Measurements from ENCODE around the gene SRRM5. TPM values are rescaled to one million over a fixed set of nuclear protein-coding genes. Genes with fewer than 3 reads are reported as not detected.
"Not testable (repeated sequence)": the region's sequence is repeated elsewhere in the genome, so short reads cannot be mapped to it uniquely, and the experiment has no call there.

The SRRM5 gene
- total RNA-seq, 1 experiment from 2014 or later: not detected

DNA sequence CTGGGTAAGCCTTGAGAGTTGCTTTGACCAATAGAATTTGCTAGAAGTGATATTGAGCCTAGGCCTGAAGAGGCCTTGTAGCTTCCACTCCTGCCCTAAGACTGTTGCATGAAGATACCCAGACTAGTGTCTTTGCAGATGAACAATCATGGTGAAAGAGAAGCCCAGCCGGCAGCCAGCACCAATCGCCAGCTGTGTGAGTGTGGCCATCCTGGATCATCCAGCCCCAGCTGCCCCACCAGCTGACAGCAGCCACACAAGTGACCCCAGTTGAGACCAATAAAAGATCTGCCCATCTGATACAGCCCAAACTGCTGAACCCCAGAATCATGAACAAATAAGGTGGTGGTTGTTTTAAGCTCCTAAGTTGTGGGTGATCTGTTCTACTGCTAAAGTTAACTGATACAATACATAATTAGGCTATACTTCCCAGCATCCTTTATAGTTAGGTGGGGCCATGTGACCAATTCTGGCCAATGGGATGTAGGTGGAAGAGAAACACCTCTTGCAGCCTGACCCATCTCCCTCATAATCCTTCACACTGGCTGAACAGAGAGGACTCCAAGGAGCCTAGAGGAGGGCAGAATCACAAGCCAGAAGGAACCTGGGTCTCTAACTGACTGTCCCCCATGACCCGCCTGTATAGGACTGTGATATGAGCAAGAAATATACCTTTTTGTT is 16.9 kb downstream of the SRRM5 start:
- in situ Hi-C loops (cut with HindIII; ENCODE audit: low pct_unique_long_range_greater_than_20kb, low sequenced_read_pairs): no loop called here

GRCh38 chr19:43631491-43631890 is 19.6 kb downstream of the SRRM5 start:
- DNase-seq (ENCODE audit: low read depth, low spot score): no peak
- in situ Hi-C loops (cut with HindIII; ENCODE audit: low pct_unique_long_range_greater_than_20kb, low sequenced_read_pairs): no loop called here

More for the DNA sequence above, 16.9 kb downstream of the SRRM5 start:
- no peak for DNase-seq (ENCODE audit: low read depth, low spot score)

GRCh38 chr19:43633520-43633919 is 21.6 kb downstream of the SRRM5 start:
- DNase-seq (ENCODE audit: low read depth, low spot score): no peak
- in situ Hi-C loops (cut with HindIII; ENCODE audit: low pct_unique_long_range_greater_than_20kb, low sequenced_read_pairs): no loop called here

GRCh38 chr19:43634068-43634467 is 22.2 kb downstream of the SRRM5 start:
- no peak for DNase-seq (ENCODE audit: low read depth, low spot score)
- in situ Hi-C loops (cut with HindIII; ENCODE audit: low pct_unique_long_range_greater_than_20kb, low sequenced_read_pairs): no loop called here

DNA sequence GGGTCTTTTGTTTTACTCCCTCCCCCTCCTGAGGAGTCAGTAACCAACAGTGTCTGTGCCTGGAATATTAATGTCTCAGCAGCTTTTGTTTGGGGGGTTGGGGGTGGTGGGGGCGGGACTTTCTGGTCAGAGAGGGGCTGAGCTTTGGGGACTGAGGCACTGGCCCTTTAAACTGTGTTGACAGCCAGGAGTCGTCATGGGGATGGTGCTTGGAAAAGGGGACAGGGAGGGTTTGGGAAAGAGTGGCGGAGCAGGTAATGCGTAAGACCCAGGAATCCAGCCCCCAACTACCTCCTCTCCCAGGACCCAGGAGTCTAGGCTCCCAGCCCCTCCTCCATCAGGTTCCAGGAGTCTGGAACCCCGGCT is 22.6 kb downstream of the SRRM5 start:
- no peak for DNase-seq (ENCODE audit: low read depth, low spot score)
- in situ Hi-C loops (cut with HindIII; ENCODE audit: low pct_unique_long_range_greater_than_20kb, low sequenced_read_pairs): no loop called here

- in situ Hi-C loops (cut with HindIII; ENCODE audit: low pct_unique_long_range_greater_than_20kb, low sequenced_read_pairs): no loop called here
- DNase-seq (ENCODE audit: low read depth, low spot score): no peak
Observed at GRCh38 chr19:43634872-43635560, 23.1 kb downstream of the SRRM5 start.

GRCh38 chr19:43635561-43635940 is 23.7 kb downstream of the SRRM5 start:
- DNase-seq (ENCODE audit: low read depth, low spot score): not testable (repeated sequence)

DNA sequence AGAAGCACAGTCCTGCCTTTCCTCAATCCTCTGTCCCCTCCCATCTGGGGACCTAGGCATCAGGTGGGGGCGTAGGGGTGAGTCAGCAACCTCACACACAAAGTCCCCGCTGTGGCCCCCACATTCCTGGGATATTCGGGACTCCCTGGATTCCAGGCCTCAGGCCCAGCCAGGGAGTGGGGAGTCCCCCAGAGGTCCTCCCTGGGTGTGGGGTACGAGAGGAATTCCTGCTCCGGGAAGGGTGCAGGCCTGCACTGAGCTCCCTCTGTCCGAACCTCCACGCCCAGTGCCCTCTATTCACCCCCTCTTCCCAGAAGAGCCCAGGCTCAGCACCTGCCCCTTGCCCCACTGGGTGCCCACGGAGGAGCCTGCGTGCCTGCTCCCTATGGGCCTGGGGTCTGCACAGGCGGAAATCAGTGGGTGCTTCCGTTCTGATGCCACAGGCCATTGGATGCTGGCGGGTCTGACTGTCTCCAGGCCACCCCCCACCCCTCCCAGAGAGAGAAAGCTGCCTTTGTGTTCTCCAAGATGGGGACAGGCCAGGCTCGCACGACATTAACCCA is 24.3 kb downstream of the SRRM5 start:
- DNase-seq (ENCODE audit: low read depth, low spot score): no peak
- in situ Hi-C loops (cut with HindIII; ENCODE audit: low pct_unique_long_range_greater_than_20kb, low sequenced_read_pairs): no loop called here

More at GRCh38 chr19:43635561-43635940, 23.7 kb downstream of the SRRM5 start:
- in situ Hi-C loops (cut with HindIII; ENCODE audit: low pct_unique_long_range_greater_than_20kb, low sequenced_read_pairs): not testable (repeated sequence)

- DNase-seq (ENCODE audit: low read depth, low spot score): no peak
- in situ Hi-C loops (cut with HindIII; ENCODE audit: low pct_unique_long_range_greater_than_20kb, low sequenced_read_pairs): no loop called here
Observed at GRCh38 chr19:43638214-43638994, 26.5 kb downstream of the SRRM5 start.

DNA sequence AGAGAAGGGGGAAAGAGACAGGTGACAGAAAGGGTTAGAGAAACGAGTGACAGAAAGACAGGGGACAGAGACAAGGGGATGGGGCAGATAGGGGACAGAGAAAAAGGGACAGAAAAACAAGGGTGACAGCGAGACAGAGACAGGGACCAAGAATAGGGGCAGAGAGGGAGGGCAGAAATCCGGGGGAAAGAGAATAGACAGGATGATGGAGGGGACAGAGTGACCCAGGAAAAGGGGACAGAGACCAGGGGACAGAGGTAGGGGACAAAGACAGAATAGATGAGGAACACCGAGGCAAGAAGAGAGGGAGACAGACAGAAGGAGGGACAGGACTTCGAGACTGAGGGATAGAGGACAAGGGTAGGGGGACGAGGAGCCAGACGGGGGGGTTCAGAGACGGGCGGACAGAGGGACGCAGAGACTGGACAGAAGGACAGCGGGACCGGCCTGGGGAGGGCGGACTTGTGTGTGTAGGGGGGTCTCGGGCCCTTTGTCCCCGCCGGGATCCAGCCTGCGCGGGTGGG is 27.2 kb downstream of the SRRM5 start:
- in situ Hi-C loops (cut with HindIII; ENCODE audit: low pct_unique_long_range_greater_than_20kb, low sequenced_read_pairs): no loop called here
- DNase-seq (ENCODE audit: low read depth, low spot score): no peak

DNA sequence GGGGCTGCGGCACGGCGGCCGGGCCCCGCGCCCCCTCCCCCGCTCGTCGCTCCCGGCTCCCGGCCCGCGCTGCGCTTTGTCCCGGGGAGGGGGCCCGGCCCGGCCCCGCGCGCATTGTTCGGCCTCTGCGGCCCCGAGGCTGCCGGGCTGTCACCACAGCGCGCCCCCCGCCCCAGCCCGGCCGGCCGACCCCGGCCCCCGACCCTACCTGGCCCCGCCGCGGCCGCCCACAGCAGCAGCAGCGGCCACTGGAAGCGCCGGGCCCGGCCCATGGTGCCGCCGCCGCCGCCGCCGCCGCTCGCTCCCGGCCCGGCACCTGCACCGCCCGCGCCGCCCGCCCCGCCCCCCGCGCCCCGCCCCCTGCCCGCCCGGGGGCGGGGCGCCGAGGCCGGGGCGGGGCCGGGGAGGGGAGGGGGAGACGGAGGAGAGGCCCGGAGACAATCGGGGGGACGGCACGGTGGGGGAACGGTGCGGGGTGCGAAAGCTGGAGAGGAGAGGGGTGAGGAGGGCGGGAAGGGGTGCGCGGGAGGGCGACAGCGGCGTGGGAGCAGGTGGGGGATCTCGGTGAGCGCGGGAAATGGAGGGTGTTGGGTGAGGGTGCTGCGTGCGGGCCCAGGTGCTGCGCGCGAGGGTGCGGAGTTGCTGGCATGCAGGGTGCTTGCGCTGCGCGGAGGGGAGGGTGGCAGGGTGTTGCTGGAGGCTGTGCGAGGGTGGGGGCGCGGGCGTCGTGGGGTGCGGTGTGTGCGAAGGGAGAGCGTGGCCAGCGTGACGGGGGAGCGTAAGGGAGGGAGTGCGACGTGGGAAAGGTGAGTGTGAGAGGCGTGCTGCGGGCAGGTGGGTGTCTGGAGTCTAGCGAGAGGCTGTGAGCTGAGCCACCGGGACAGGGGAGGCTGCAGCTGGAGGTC is 27.9 kb downstream of the SRRM5 start, which contains the start of gene CADM4:
TSS of gene CADM4 (minus strand) at position 332 of the 905 bp plus-strand sequence. CDS start at position 272, 60 bp downstream.
- DNase-seq (ENCODE audit: low read depth, low spot score): no peak
- in situ Hi-C loops (cut with HindIII; ENCODE audit: low pct_unique_long_range_greater_than_20kb, low sequenced_read_pairs): no loop called here

GRCh38 chr19:43640424-43640757 is 28.5 kb downstream of the SRRM5 start:
- no peak for DNase-seq (ENCODE audit: low read depth, low spot score)
- in situ Hi-C loops (cut with HindIII; ENCODE audit: low pct_unique_long_range_greater_than_20kb, low sequenced_read_pairs): no loop called here

DNA sequence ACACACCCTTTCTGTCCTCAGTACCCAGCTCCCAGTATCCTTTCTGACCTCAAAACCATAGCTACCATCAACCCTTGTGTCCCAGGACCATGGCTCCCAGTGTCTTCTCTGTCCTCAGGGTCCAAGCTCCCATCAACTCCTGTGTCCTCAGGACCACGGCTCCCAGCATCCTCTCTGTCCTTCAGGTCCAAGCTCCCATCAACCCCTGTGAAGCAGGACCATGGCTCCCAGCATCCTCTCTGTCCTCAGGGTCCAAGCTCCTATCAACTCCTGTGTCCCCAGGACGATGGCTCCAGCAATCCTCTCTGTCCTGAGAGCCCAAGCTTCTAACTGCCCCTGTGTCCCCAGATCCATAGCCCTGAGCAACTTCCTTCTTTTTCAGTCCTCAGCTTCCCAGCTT is 29.4 kb downstream of the SRRM5 start:
- in situ Hi-C loops (cut with HindIII; ENCODE audit: low pct_unique_long_range_greater_than_20kb, low sequenced_read_pairs): no loop called here
- no peak for DNase-seq (ENCODE audit: low read depth, low spot score)

DNA sequence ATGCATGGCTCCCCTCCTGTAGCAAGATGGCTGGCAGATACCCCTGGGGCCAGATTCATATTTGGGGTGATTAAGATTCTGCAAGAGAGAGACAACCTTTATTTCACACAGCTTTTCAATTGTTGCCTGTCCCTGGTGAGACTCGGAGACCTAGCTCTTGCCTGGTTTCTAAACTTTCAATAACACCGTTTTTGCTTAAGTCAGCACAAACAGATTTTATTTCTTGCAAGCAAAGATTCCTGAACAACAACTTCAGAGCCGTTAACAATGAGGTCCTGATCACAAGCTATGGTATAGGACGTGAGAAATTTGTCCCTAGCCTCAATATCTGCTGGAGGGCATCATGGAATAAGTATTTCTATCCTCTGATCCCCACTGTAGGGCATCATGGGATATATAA is 30.6 kb downstream of the SRRM5 start:
- DNase-seq (ENCODE audit: low read depth, low spot score): no peak
- in situ Hi-C loops (cut with HindIII; ENCODE audit: low pct_unique_long_range_greater_than_20kb, low sequenced_read_pairs): no loop called here

DNA sequence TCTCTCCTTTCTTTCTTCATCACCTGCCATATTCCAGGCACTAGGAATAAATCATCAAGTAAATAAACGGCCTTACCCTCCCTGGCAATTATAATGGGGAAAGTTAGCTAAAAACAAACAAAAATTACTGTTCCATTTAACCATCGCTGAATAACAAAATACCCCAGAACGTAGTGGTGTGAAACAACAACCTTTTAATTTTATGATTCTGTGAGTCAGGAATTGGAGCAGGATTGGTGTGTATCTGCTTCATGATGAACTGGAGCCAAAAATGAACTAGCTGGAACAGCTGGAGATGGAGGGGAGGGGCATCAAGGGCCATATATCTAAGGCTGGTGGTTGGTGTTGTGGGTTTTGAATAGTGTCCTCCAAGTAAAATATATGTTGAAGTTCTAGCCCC is 31.4 kb downstream of the SRRM5 start:
- in situ Hi-C loops (cut with HindIII; ENCODE audit: low pct_unique_long_range_greater_than_20kb, low sequenced_read_pairs): no loop called here
- no peak for DNase-seq (ENCODE audit: low read depth, low spot score)

- in situ Hi-C loops (cut with HindIII; ENCODE audit: low pct_unique_long_range_greater_than_20kb, low sequenced_read_pairs): no loop called here
- DNase-seq (ENCODE audit: low read depth, low spot score): no peak
Observed at GRCh38 chr19:43644181-43644580, 32.3 kb downstream of the SRRM5 start.

GRCh38 chr19:43648633-43649032 is 36.7 kb downstream of the SRRM5 start:
- no peak for DNase-seq (ENCODE audit: low read depth, low spot score)
- in situ Hi-C loops (cut with HindIII; ENCODE audit: low pct_unique_long_range_greater_than_20kb, low sequenced_read_pairs): no loop called here

All from SK-MEL-5 (cell line).